ENCODE measurements around the gene TIMP2. TPM values are rescaled to one million over a fixed set of nuclear protein-coding genes. Genes with fewer than 3 reads are reported as not detected.

TIMP2 gene
- total and polyA plus RNA-seq, 4 donors, result 47.5 to 176 (median 91.9) TPM

- DNase-seq (no peak), ATAC-seq (ENCODE audit: insufficient read depth, low FRiP score) (no peak)
- H3K9ac ChIP-seq (ENCODE audit: insufficient read depth in 1 of 2, low read length in 2 of 2), result no peak overlapping the region
- TF ChIP-seq, protein P1, sequence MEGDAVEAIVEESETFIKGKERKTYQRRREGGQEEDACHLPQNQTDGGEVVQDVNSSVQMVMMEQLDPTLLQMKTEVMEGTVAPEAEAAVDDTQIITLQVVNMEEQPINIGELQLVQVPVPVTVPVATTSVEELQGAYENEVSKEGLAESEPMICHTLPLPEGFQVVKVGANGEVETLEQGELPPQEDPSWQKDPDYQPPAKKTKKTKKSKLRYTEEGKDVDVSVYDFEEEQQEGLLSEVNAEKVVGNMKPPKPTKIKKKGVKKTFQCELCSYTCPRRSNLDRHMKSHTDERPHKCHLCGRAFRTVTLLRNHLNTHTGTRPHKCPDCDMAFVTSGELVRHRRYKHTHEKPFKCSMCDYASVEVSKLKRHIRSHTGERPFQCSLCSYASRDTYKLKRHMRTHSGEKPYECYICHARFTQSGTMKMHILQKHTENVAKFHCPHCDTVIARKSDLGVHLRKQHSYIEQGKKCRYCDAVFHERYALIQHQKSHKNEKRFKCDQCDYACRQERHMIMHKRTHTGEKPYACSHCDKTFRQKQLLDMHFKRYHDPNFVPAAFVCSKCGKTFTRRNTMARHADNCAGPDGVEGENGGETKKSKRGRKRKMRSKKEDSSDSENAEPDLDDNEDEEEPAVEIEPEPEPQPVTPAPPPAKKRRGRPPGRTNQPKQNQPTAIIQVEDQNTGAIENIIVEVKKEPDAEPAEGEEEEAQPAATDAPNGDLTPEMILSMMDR (IDR thresholded peaks at IDR 0.05; ENCODE audit: control extremely low read depth, extremely low read depth), result no peak
- H3K4me1 ChIP-seq (ENCODE audit: control insufficient read depth in 5 of 5, insufficient read depth in 5 of 5, low read length in 5 of 5), result peaks cover 0 to 21% (median 6%) of the 10 kb centered on the region in 5 donors
- H3K9me3 ChIP-seq (ENCODE audit: control insufficient read depth in 4 of 4, insufficient read depth in 3 of 4, low read length in 3 of 4), result no peaks in the 10 kb centered on the region
- no peak overlapping the region for H3K27ac ChIP-seq (ENCODE audit: low read depth in 1 of 2, low read length in 1 of 2)
- H3K27me3 ChIP-seq (ENCODE audit: control insufficient read depth in 3 of 3, insufficient read depth in 3 of 3, low read length in 2 of 3), result no peaks in the 10 kb centered on the region
- peaks cover 0 to 11% (median 3%) of the 10 kb centered on the region in 4 donors for H3K36me3 ChIP-seq (ENCODE audit: control insufficient read depth in 4 of 4, insufficient read depth in 4 of 4, low read length in 4 of 4)
- 84 to 89% methylated on average over 10 of the region's 10 CpGs for WGBS, 2 donors
- H3K4me3 ChIP-seq, result no peak overlapping the region
Measured at GRCh38 chr17:78888941-78889518, 36.2 kb downstream of the TIMP2 start.

- peaks cover 0 to 32% (median 17%) of the 10 kb centered on the region in 5 donors for H3K4me1 ChIP-seq (ENCODE audit: control insufficient read depth in 5 of 5, insufficient read depth in 5 of 5, low read length in 5 of 5)
- WGBS, 2 donors, result 95 to 97% methylated on average over 12 of the region's 12 CpGs
- peaks cover 0 to 8% (median under 1%) of the 10 kb centered on the region in 4 donors for H3K36me3 ChIP-seq (ENCODE audit: control insufficient read depth in 4 of 4, insufficient read depth in 4 of 4, low read length in 4 of 4)
- no peak overlapping the region for H3K4me3 ChIP-seq
- no peak overlapping the region for H3K27ac ChIP-seq (ENCODE audit: low read depth in 1 of 2, low read length in 1 of 2)
- DNase-seq, result no peak
- H3K9me3 ChIP-seq (ENCODE audit: control insufficient read depth in 4 of 4, insufficient read depth in 3 of 4, low read length in 3 of 4), result no peaks in the 10 kb centered on the region
- TF ChIP-seq, protein P1 (IDR thresholded peaks at IDR 0.05; ENCODE audit: control extremely low read depth, extremely low read depth), result no peak
- no peak for ATAC-seq (ENCODE audit: insufficient read depth, low FRiP score)
- H3K27me3 ChIP-seq (ENCODE audit: control insufficient read depth in 3 of 3, insufficient read depth in 3 of 3, low read length in 2 of 3), result no peaks in the 10 kb centered on the region
- H3K9ac ChIP-seq (ENCODE audit: insufficient read depth in 1 of 2, low read length in 2 of 2), result no peak overlapping the region
Measured at GRCh38 chr17:78886954-78887353, 38.2 kb downstream of the TIMP2 start.

DNA sequence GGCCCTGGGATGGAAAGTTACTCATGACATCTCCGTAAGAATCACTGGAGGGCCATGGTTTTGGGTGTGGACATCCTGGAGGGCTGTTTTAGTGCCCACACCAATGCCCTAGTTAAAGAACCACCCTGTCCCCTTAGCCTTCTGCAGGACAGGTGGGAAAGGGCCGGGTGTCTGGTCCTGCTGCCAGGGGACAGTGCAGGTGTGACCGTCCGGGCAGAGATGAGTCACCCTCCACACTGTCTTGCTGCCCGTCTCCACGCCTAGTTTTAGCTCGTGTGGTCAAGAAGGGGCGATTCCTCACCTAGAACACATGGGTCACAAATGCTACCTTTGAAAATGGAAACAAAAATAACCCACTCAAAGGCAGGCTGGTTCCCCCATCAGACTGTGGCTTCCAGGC is 39.2 kb downstream of the TIMP2 start:
- H3K27me3 ChIP-seq (ENCODE audit: control insufficient read depth in 3 of 3, insufficient read depth in 3 of 3, low read length in 2 of 3), result no peaks in the 10 kb centered on the region
- no peak overlapping the region for H3K9ac ChIP-seq (ENCODE audit: insufficient read depth in 1 of 2, low read length in 2 of 2)
- H3K4me3 ChIP-seq, result no peak overlapping the region
- H3K27ac ChIP-seq (ENCODE audit: low read depth in 1 of 2, low read length in 1 of 2), result peak overlapping the region in 1 of 2 donors; percentile 26
- DNase-seq, result no peak
- H3K4me1 ChIP-seq (ENCODE audit: control insufficient read depth in 5 of 5, insufficient read depth in 5 of 5, low read length in 5 of 5), result peaks cover 0 to 30% (median 17%) of the 10 kb centered on the region in 5 donors
- peaks cover 0 to 7% (median under 1%) of the 10 kb centered on the region in 4 donors for H3K36me3 ChIP-seq (ENCODE audit: control insufficient read depth in 4 of 4, insufficient read depth in 4 of 4, low read length in 4 of 4)
- no peak for ATAC-seq (ENCODE audit: insufficient read depth, low FRiP score)
- no peaks in the 10 kb centered on the region for H3K9me3 ChIP-seq (ENCODE audit: control insufficient read depth in 4 of 4, insufficient read depth in 3 of 4, low read length in 3 of 4)
- TF ChIP-seq, protein P1 (IDR thresholded peaks at IDR 0.05; ENCODE audit: control extremely low read depth, extremely low read depth), result no peak
- WGBS, 2 donors, result 85 to 96% methylated on average over 8 of the region's 8 CpGs
